AG04450 (cell line): ENCODE results near the gene TALDO1. TPM values are rescaled to one million over a fixed set of nuclear protein-coding genes. Genes with fewer than 3 reads are reported as not detected.

Experiments used
- CTCF ChIA-PET: fragments of 300-600, 350-600 bp; formaldehyde crosslinking; extraction: SDS; loops from one replicate; lab custom pipeline; 2022; ENCODE audit warnings: antibody characterized with exemption, inconsistent platforms; lab: Charles Lee
- POLR2A ChIA-PET: fragments of 350-600 bp; formaldehyde crosslinking; extraction: SDS; loops from one replicate; lab custom pipeline; 2021; ENCODE audit warnings: antibody characterized with exemption, inconsistent platforms; lab: Yijun Ruan, JAX
- DNase-seq: peaks from one replicate; pipeline ENCODE4 v3.0.0-alpha.2; 2011; ENCODE audit warnings: low read depth, low spot score
- H3K27ac ChIP-seq: one replicate; pipeline ENCODE4 v1.5.1; 2012; ENCODE audit warnings: low read depth, low read length, control low read depth
- H3K27me3 ChIP-seq: one replicate; pipeline ENCODE4 v1.6.0; 2012; ENCODE audit warnings: low read length; ENCODE audit not compliant: control insufficient read depth, insufficient read depth
- H3K4me3 ChIP-seq: 2 replicates; pipeline ENCODE4 v1.5.1; 2011; ENCODE audit warnings: mild to moderate bottlenecking, low read depth, low read length, control low read depth
- H3K9me3 ChIP-seq: 2 replicates; pipeline ENCODE4 v1.5.1; 2012; ENCODE audit warnings: low read length; ENCODE audit not compliant: control insufficient read depth, insufficient read depth
- CTCF ChIP-seq: IDR thresholded peaks from 2 replicates; pipeline ENCODE4 v1.5.1; 2011; ENCODE audit warnings: low read depth, low read length, control low read depth, inconsistent platforms
- polyA plus RNA-seq: library from polyadenylated mRNA; depleted of rRNA; stranded (reverse); fragments of >200 nt; gene quantifications from 2 replicates; pipeline ENCODE4 v1.2.3, GENCODE V29; 2011

The TALDO1 gene
- polyA plus RNA-seq, 1 experiment, result 242 TPM

GRCh38 chr11:745428-745827 lies 1.8 kb upstream of the TALDO1 start:
- no peak for TF ChIP-seq CTCF
- no peak for DNase-seq
- ChIA-PET POLR2A (no interaction called here), CTCF (no interaction called here)
- Histone ChIP-seq H3K9me3 (no peaks in the 10 kb centered on the region; the same call in 1 of the 2 replicates), H3K27me3 (no peaks in the 10 kb centered on the region), H3K27ac (no peak overlapping the region), H3K4me3 (no peak overlapping the region)

- Histone ChIP-seq H3K27me3 (no peaks in the 10 kb centered on the region), H3K27ac (no peak overlapping the region), H3K9me3 (no peaks in the 10 kb centered on the region; the same call in 1 of the 2 replicates), H3K4me3 (peak overlapping the region; percentile 81)
- CTCF ChIA-PET, result interaction anchor here (0.7 kb wide), 1 partner anchor 29 kb away, joined by 4 read pairs; no protein-coding TSS in a partner anchor
- TF ChIP-seq CTCF, result no peak; the same call in 1 of the 2 replicates
- DNase-seq, result no peak
- POLR2A ChIA-PET, result interaction anchor here (0.7 to 2.3 kb wide), 4 partner anchors 18 to 51 kb away, joined by 3 to 10 read pairs (median 4); partner anchors contain the start of genes DEAF1 and TMEM80
Observed at GRCh38 chr11:746289-747157, 741 bp upstream of the TALDO1 start.

GRCh38 chr11:748007-748359 lies 719 bp downstream of the TALDO1 start:
- Histone ChIP-seq H3K4me3 (peak overlapping the region; percentile 81), H3K9me3 (no peaks in the 10 kb centered on the region; the same call in 1 of the 2 replicates), H3K27ac (peak overlapping the region; percentile 74), H3K27me3 (no peaks in the 10 kb centered on the region)
- ChIA-PET CTCF (interaction anchor here (0.9 to 1.1 kb wide), 2 partner anchors 20 to 86 kb away, joined by 3 to 4 read pairs; no protein-coding TSS in a partner anchor), POLR2A (interaction anchor here (0.6 to 2.3 kb wide), 5 partner anchors 9 to 1362 kb away, joined by 3 to 10 read pairs (median 6); partner anchors contain the start of genes DEAF1 and TMEM80)
- DNase-seq, result no peak
- no peak for TF ChIP-seq CTCF

GRCh38 chr11:749731-750130 lies 2.5 kb downstream of the TALDO1 start:
- no peaks in the 10 kb centered on the region; the same call in 1 of the 2 replicates for H3K9me3 ChIP-seq
- ChIA-PET CTCF (interaction anchor here (0.9 kb wide), 1 partner anchor 8 kb away, joined by 3 read pairs; no protein-coding TSS in a partner anchor), POLR2A (interaction anchor here (0.7 kb wide), 2 partner anchors 80 to 85 kb away, joined by 8 to 11 read pairs; no protein-coding TSS in a partner anchor)
- no peaks in the 10 kb centered on the region for H3K27me3 ChIP-seq
- H3K27ac ChIP-seq, result no peak overlapping the region
- no peak for DNase-seq
- TF ChIP-seq CTCF, result no peak
- no peak overlapping the region for H3K4me3 ChIP-seq
